Natural killer cell (primary cell): ENCODE data around the gene NLRP1. TPM values are rescaled to one million over a fixed set of nuclear protein-coding genes. Genes with fewer than 3 reads are reported as not detected.

Source experiments
- ATAC-seq, 3 donors: fragments of 150-1000 bp in 2 of 3; fragments of 200-7000 bp in 1 of 3; cut with Tn5 transposase; 1 replicate in 1 of 3; 2 replicates in 2 of 3; pipeline ENCODE4 v1.10.0; 2021; ENCODE audit warnings: mild to moderate bottlenecking in 2 of 3, moderate library complexity in 2 of 3
- DNase-seq, 2 donors: peaks; one replicate each; pipeline versions ENCODE4 v3.0.0 to v3.0.0-alpha.2; 2013 to 2021; ENCODE audit warnings: mixed read lengths in 1 of 2
- H3K27ac ChIP-seq: one replicate; pipeline ENCODE4 v1.5.1; 2013; ENCODE audit warnings: mild to moderate bottlenecking, low read length
- H3K27me3 ChIP-seq: one replicate; pipeline ENCODE4 v1.6.1; 2013; ENCODE audit warnings: low read length; ENCODE audit not compliant: control insufficient read depth, insufficient read depth
- H3K36me3 ChIP-seq: one replicate; pipeline ENCODE4 v1.6.1; 2013; ENCODE audit warnings: low read length; ENCODE audit not compliant: control insufficient read depth, insufficient read depth
- H3K4me1 ChIP-seq: one replicate; pipeline ENCODE4 v1.6.1; 2013; ENCODE audit warnings: low read length; ENCODE audit not compliant: control insufficient read depth, insufficient read depth
- H3K4me3 ChIP-seq: one replicate; pipeline ENCODE4 v1.5.1; 2013; ENCODE audit warnings: low read length
- H3K9me3 ChIP-seq: one replicate; pipeline ENCODE4 v1.6.1; 2013; ENCODE audit warnings: low read length; ENCODE audit not compliant: control insufficient read depth, insufficient read depth
- H3K27ac Mint-ChIP-seq, 2 donors: one replicate each; pipeline ENCODE4 v1.8.0; 2022; ENCODE audit warnings: mild to moderate bottlenecking in 2 of 2, mixed read lengths in 2 of 2, moderate library complexity in 1 of 2
- H3K27me3 Mint-ChIP-seq, 2 donors: one replicate each; pipeline ENCODE4 v1.8.0; 2022; ENCODE audit warnings: low read depth in 2 of 2, mixed read lengths in 2 of 2
- H3K36me3 Mint-ChIP-seq: one replicate; pipeline ENCODE4 v1.8.0; 2022; ENCODE audit warnings: mixed read lengths
- H3K4me1 Mint-ChIP-seq, 2 donors: one replicate each; pipeline ENCODE4 v1.8.0; 2022; ENCODE audit warnings: mixed read lengths in 2 of 2
- H3K4me3 Mint-ChIP-seq: one replicate; pipeline ENCODE4 v1.8.0; 2022; ENCODE audit warnings: mild to moderate bottlenecking, moderate library complexity, mixed read lengths
- H3K9me3 Mint-ChIP-seq, 2 donors: one replicate each; pipeline ENCODE4 v1.8.0; 2022; ENCODE audit warnings: mixed read lengths in 2 of 2
- WGBS: methylation state at CpG from one replicate; pipeline ENCODE4 v1.1.7; 2013; ENCODE audit warnings: missing lambda C conversion rate; ENCODE audit not compliant: insufficient coverage; 5-methylcytosine and 5-hydroxymethylcytosine counted together
- intact Hi-C: fragments of 100-400 bp; cut with micrococcal nuclease; formaldehyde crosslinking; loops from one replicate; pipeline ENCODE4 v1.14.2; 2022
- total RNA-seq, 4 donors: library from RNA; stranded (reverse); fragments of 120-200 nt in 1 of 4; gene quantifications; one replicate each; pipeline versions ENCODE4 v1.2.3 to v1.2.4, GENCODE V29; 2013 to 2022
- TF ChIP-seq, protein P1 (sequence below): fragments of 200-600 bp; IDR thresholded peaks from one replicate; pipeline ENCODE4 v1.8.0; 2022; ENCODE audit warnings: antibody characterized with exemption

The NLRP1 gene
- total RNA-seq, 3 donors from 2014 or later (not counting 1 experiment from before 2014, with no cell fraction given), result 206 to 237 (median 209) TPM

GRCh38 chr17:5501685-5502084 lies 82.6 kb downstream of the NLRP1 start:
- ATAC-seq (no peak), DNase-seq (no peak)
- Histone ChIP-seq H3K9me3 (no peaks in the 10 kb centered on the region), H3K36me3 (peaks cover 5% of the 10 kb centered on the region), H3K27me3 (no peaks in the 10 kb centered on the region), H3K4me3 (no peak overlapping the region), H3K27ac (peak overlapping the region; percentile 50), H3K4me1 (peaks cover 18% of the 10 kb centered on the region)
- intact Hi-C loops, result no loop called here
- WGBS, result 96% methylated on average over 8 of the region's 8 CpGs
- Mint-ChIP-seq H3K36me3 (no peaks in the 10 kb centered on the region), H3K9me3 (no peaks in the 10 kb centered on the region), H3K27me3 (no peaks in the 10 kb centered on the region), H3K4me3 (peak overlapping the region; percentile 49), H3K4me1 (peaks cover 13 to 20% of the 10 kb centered on the region in 2 donors), H3K27ac (peak overlapping the region; percentile 9 to 82)
- TF ChIP-seq, protein P1, sequence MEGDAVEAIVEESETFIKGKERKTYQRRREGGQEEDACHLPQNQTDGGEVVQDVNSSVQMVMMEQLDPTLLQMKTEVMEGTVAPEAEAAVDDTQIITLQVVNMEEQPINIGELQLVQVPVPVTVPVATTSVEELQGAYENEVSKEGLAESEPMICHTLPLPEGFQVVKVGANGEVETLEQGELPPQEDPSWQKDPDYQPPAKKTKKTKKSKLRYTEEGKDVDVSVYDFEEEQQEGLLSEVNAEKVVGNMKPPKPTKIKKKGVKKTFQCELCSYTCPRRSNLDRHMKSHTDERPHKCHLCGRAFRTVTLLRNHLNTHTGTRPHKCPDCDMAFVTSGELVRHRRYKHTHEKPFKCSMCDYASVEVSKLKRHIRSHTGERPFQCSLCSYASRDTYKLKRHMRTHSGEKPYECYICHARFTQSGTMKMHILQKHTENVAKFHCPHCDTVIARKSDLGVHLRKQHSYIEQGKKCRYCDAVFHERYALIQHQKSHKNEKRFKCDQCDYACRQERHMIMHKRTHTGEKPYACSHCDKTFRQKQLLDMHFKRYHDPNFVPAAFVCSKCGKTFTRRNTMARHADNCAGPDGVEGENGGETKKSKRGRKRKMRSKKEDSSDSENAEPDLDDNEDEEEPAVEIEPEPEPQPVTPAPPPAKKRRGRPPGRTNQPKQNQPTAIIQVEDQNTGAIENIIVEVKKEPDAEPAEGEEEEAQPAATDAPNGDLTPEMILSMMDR, result no peak

DNA sequence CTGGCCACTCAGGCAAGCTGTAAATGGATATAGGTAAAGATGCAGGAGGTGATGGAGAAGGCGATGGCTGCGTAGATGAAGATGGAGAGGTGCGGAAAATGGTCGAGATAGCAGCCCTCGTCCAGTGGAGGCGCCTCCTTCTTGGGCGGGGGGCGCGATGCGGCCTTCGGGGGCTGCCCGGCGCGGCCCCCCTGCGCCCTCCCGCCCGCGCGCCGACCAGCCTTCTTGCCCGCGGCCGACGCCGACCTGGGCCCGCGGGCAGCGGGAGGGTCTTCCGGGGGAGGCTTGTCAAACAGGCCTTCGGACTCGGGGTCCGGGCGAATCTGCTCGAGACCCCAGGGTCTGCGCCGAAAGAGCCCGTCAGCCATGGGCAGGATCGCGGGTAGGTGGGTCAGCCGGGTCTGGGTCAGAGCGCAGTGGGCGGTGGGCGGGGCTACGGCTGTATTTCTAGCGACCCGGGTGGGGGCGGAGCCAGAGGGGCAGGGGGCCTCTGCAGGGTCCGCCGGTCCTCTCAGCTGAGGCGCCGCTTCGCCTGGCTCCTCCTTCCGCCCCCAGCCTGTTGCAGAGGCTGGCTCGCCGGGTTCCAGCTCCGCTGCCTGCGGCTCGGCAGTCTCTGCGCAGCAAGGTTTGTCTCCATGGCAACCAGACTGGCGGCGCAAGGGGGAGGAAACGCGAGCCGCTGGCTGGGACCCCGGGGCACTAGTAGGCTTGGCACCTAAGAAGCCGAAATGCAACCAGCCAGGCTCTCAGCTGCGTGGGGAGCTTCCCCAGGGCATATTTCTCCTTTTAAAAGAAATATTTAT lies 83.5 kb downstream of the NLRP1 start:
- WGBS, result under 1% methylated on average over 67 of the region's 67 CpGs
- TF ChIP-seq, protein P1, result no peak
- Histone ChIP-seq H3K4me1 (peaks cover 18% of the 10 kb centered on the region), H3K27ac (peak overlapping the region; percentile 50), H3K27me3 (no peaks in the 10 kb centered on the region), H3K4me3 (peak overlapping the region; percentile 43), H3K9me3 (no peaks in the 10 kb centered on the region), H3K36me3 (peaks cover 4% of the 10 kb centered on the region)
- Mint-ChIP-seq H3K27me3 (no peaks in the 10 kb centered on the region), H3K9me3 (no peaks in the 10 kb centered on the region), H3K27ac (peak overlapping the region; percentile 68 to 82), H3K4me1 (peaks cover 13 to 20% of the 10 kb centered on the region in 2 donors), H3K36me3 (no peaks in the 10 kb centered on the region), H3K4me3 (peak overlapping the region; percentile 96)
- intact Hi-C loops, result no loop called here
- DNase-seq (peak; percentile 60 to 89), ATAC-seq (peak; percentile 78 to 96 (median 93))

GRCh38 chr17:5500247-5500588 lies 84.1 kb downstream of the NLRP1 start:
- H3K36me3 ChIP-seq, result no peaks in the 10 kb centered on the region
- Mint-ChIP-seq H3K36me3 (no peaks in the 10 kb centered on the region), H3K9me3 (no peaks in the 10 kb centered on the region), H3K27ac (peak overlapping the region; percentile 68 to 82), H3K4me1 (peaks cover 13 to 20% of the 10 kb centered on the region in 2 donors), H3K4me3 (peak overlapping the region; percentile 96), H3K27me3 (no peaks in the 10 kb centered on the region)
- ATAC-seq (no peak), DNase-seq (peak in 1 of 2 donors; percentile 39)
- H3K27me3 ChIP-seq, result no peaks in the 10 kb centered on the region
- 17% methylated on average over 17 of the region's 18 CpGs for WGBS
- no peaks in the 10 kb centered on the region for H3K9me3 ChIP-seq
- H3K4me1 ChIP-seq, result peaks cover 18% of the 10 kb centered on the region
- TF ChIP-seq, protein P1, result no peak
- intact Hi-C loops, result no loop called here
- no peak overlapping the region for H3K27ac ChIP-seq
- H3K4me3 ChIP-seq, result peak overlapping the region; percentile 29
